ENCODE data around the gene ZNF780A.

GRCh38 chr19:40110570-40110969 is 19.8 kb upstream of the ZNF780A start:
- TF ChIP-seq TEAD4 (IDR thresholded peaks at IDR 0.05) (no peak), YY1 (IDR thresholded peaks at IDR 0.05; ENCODE audit: low read depth) (no peak), RAD21 (IDR thresholded peaks at IDR 0.05; ENCODE audit: low read depth) (no peak), TAF1 (IDR thresholded peaks at IDR 0.05; ENCODE audit: low read depth) (no peak), REST (IDR thresholded peaks at IDR 0.05; ENCODE audit: low read depth) (no peak), MAX (IDR thresholded peaks at IDR 0.05) (no peak), EP300 (IDR thresholded peaks at IDR 0.05; ENCODE audit: borderline replicate concordance) (no peak), EGR1 (IDR thresholded peaks at IDR 0.05) (no peak), CREB1 (IDR thresholded peaks at IDR 0.05; ENCODE audit: low read depth) (no peak), TCF12 (IDR thresholded peaks at IDR 0.05; ENCODE audit: low read depth) (no peak), USF1 (IDR thresholded peaks at IDR 0.05) (no peak), CEBPB (IDR thresholded peaks at IDR 0.05) (no peak), ZBTB7A (IDR thresholded peaks at IDR 0.05; ENCODE audit: low read depth) (no peak)
